HepG2 (cell line): ENCODE data around the gene SELENOV. TPM values are rescaled to one million over a fixed set of nuclear protein-coding genes. Genes with fewer than 3 reads are reported as not detected.

Source experiments
- ARID4A ChIP-seq: sonication (generic); formaldehyde crosslinking; IDR thresholded peaks from 2 replicates; pipeline ENCODE4 v1.5.0; 2020; ENCODE audit warnings: mild to moderate bottlenecking, missing genetic modification reagents, borderline replicate concordance
- E2F1 ChIP-seq: sonication (generic); formaldehyde crosslinking; IDR thresholded peaks from 2 replicates; pipeline ENCODE4 v1.5.0; 2020; ENCODE audit warnings: missing genetic modification reagents
- JUN ChIP-seq: sonication (generic); formaldehyde crosslinking; IDR thresholded peaks from 2 replicates; pipeline ENCODE4 v1.4.0; 2020; ENCODE audit warnings: mild to moderate bottlenecking, missing genetic modification reagents
- REST ChIP-seq, 2 experiments: IDR thresholded peaks; 2 replicates each; pipeline ENCODE4 v1.6.1; 2011 to 2012; ENCODE audit warnings: low read length in 2 of 2, borderline replicate concordance in 1 of 2, low read depth in 1 of 2, mild to moderate bottlenecking in 1 of 2, moderate library complexity in 1 of 2
- SATB2 ChIP-seq: sonication (generic); formaldehyde crosslinking; IDR thresholded peaks from 2 replicates; pipeline ENCODE4 v1.5.0; 2020; ENCODE audit warnings: missing genetic modification reagents
- SKIL ChIP-seq: sonication (generic); formaldehyde crosslinking; IDR thresholded peaks from 2 replicates; pipeline ENCODE4 v1.8.0; 2022; ENCODE audit warnings: missing genetic modification reagents, mild to moderate bottlenecking, moderate library complexity, borderline replicate concordance
- ZMYM4 ChIP-seq: sonication (generic); formaldehyde crosslinking; IDR thresholded peaks from 2 replicates; pipeline ENCODE4 v1.8.1; 2023; ENCODE audit warnings: mild to moderate bottlenecking, missing genetic modification reagents
- ZNF260 ChIP-seq: sonication (generic); formaldehyde crosslinking; IDR thresholded peaks from 2 replicates; pipeline ENCODE4 v1.4.0; 2020; ENCODE audit warnings: missing genetic modification reagents, low read depth, mild to moderate bottlenecking, borderline replicate concordance
- ZNF280D ChIP-seq: sonication (generic); formaldehyde crosslinking; IDR thresholded peaks from 2 replicates; pipeline ENCODE4 v1.5.1; 2020; ENCODE audit warnings: mild to moderate bottlenecking, missing genetic modification reagents
- ZNF670 ChIP-seq: sonication (generic); formaldehyde crosslinking; IDR thresholded peaks from 2 replicates; pipeline ENCODE4 v1.8.0; 2022; ENCODE audit warnings: mild to moderate bottlenecking, missing genetic modification reagents, borderline replicate concordance
- ZSCAN20 ChIP-seq: sonication (generic); formaldehyde crosslinking; IDR thresholded peaks from 2 replicates; pipeline ENCODE4 v1.4.0; 2020; ENCODE audit warnings: missing genetic modification reagents, mild to moderate bottlenecking, borderline replicate concordance
- polyA plus RNA-seq, 8 experiments: library from polyadenylated mRNA; depleted of rRNA in 3 of 8; stranded (reverse) in 7 of 8; unstranded in 1 of 8; fragments of >200 nt; fragmentation: Illumina TruSeq in 4 of 8; extraction: Trizol in 4 of 8; gene quantifications; 2 replicates each; pipeline versions ENCODE4 v1.2.1 to v1.2.3, GENCODE V29; 2011 to 2016; ENCODE audit warnings: low read depth in 4 of 8, missing spikeins in 1 of 8, mixed read lengths in 1 of 8; ENCODE audit not compliant: insufficient read depth in 1 of 8
- total RNA-seq, 5 experiments: library from RNA; depleted of rRNA; stranded (reverse); fragments of >200 nt; fragmentation: Illumina TruSeq; extraction: Trizol; gene quantifications; 2 replicates each; pipeline ENCODE4 v1.2.3, GENCODE V29; 2016; ENCODE audit warnings: low read depth in 1 of 5

SELENOV gene
- total and polyA plus RNA-seq, 2 of the 13 experiments (the other 11 are each of a cell fraction or from before 2014, with no cell fraction given), result not detected

GRCh38 chr19:39480337-39481228 is 34.4 kb upstream of the SELENOV start, which contains the start of gene TIMM50 (continued):
- no peak; the same call in 1 of the 2 replicates for TF ChIP-seq ZNF280D (CRISPR knock-in tag)
- peak; percentile 95 for TF ChIP-seq ARID4A (CRISPR knock-in tag)
- peak; percentile 16; the same call in 1 of the 2 replicates for TF ChIP-seq SKIL (CRISPR knock-in tag)
- TF ChIP-seq ZMYM4 (CRISPR knock-in tag), result peak; percentile 93
- TF ChIP-seq ZSCAN20 (CRISPR knock-in tag), result 0 out of 2 replicates have a peak, but pooled peaks have one; percentile 43
- TF ChIP-seq JUN (CRISPR knock-in tag), result 0 out of 2 replicates have a peak, but pooled peaks have one; percentile 57
- TF ChIP-seq REST (IDR thresholded peaks at IDR 0.05; ENCODE audit: borderline replicate concordance in 1 of 2, low read depth in 1 of 2, low read length in 2 of 2), result 0 out of 4 replicates have a peak, but pooled peaks of 1 of the 2 experiments have one; percentile 56
- peak; percentile 58; the same call in 1 of the 2 replicates for TF ChIP-seq E2F1
- no peak; the same call in 1 of the 2 replicates for TF ChIP-seq SATB2 (CRISPR knock-in tag)
- TF ChIP-seq ZNF670, result 0 out of 2 replicates have a peak, but pooled peaks have one; percentile 51
- TF ChIP-seq ZNF260 (CRISPR knock-in tag), result no peak
